HG02759 (cell line): ENCODE measurements around the gene LTK.

Source experiments
- ATAC-seq: cut with Tn5 transposase; IDR thresholded peaks from one replicate; pipeline ENCODE4 v1.9.1; 2021; ENCODE audit warnings: mild to moderate bottlenecking, moderate library complexity; ENCODE audit not compliant: unreplicated experiment

LTK gene

GRCh38 chr15:41499109-41499851 is 14.3 kb downstream of the LTK start:
- ATAC-seq, result no peak

- no peak for ATAC-seq
These were observed 15.0 kb downstream of the LTK start for GRCh38 chr15:41498657-41499056.

- no peak for ATAC-seq
These were observed 17.7 kb downstream of the LTK start for GRCh38 chr15:41495736-41496599.

GRCh38 chr15:41494922-41495735 is 18.5 kb downstream of the LTK start:
- ATAC-seq, result no peak

- peak; percentile 20 for ATAC-seq
These were observed 19.3 kb downstream of the LTK start for GRCh38 chr15:41494190-41494921.

GRCh38 chr15:41493902-41494189 is 19.8 kb downstream of the LTK start:
- peak; percentile 26 for ATAC-seq

- ATAC-seq, result peak; percentile 81
These were observed 20.3 kb downstream of the LTK start, which contains the start of gene ITPKA for GRCh38 chr15:41493205-41493901. Gene ITPKA (plus strand): TSS chr15:41493874. CDS start chr15:41493928, 54 bp downstream.

GRCh38 chr15:41492597-41493204 is 20.9 kb downstream of the LTK start:
- ATAC-seq, result no peak

GRCh38 chr15:41491889-41492288 is 21.7 kb downstream of the LTK start:
- ATAC-seq, result no peak

- ATAC-seq, result no peak
These were observed 23.3 kb downstream of the LTK start for GRCh38 chr15:41490355-41490754.

- no peak for ATAC-seq
These were observed 24.0 kb downstream of the LTK start for GRCh38 chr15:41489641-41490040.

- ATAC-seq, result no peak
These were observed 25.8 kb downstream of the LTK start for GRCh38 chr15:41487802-41488201.

- no peak for ATAC-seq
These were observed 26.2 kb downstream of the LTK start for GRCh38 chr15:41487381-41487780.

- no peak for ATAC-seq
These were observed 27.3 kb downstream of the LTK start for GRCh38 chr15:41486286-41486685.

- ATAC-seq, result no peak
These were observed 28.5 kb downstream of the LTK start for GRCh38 chr15:41484937-41485625.

GRCh38 chr15:41483519-41483918 is 30.1 kb downstream of the LTK start:
- peak; percentile 11 for ATAC-seq

GRCh38 chr15:41483115-41483514 is 30.5 kb downstream of the LTK start:
- ATAC-seq, result peak; percentile 72

- ATAC-seq, result no peak
These were observed 31.3 kb downstream of the LTK start for GRCh38 chr15:41482110-41482877.
